Measurements from ENCODE around the gene NCF2. TPM values are rescaled to one million over a fixed set of nuclear protein-coding genes. Genes with fewer than 3 reads are reported as not detected.

The NCF2 gene
- total and polyA plus RNA-seq, 2 donors (not counting 1 experiment from before 2014, with no cell fraction given) = 0.43 to 2.6 TPM

- Histone ChIP-seq H3K4me3 (replicated peaks in 1 of 4; ENCODE audit: control extremely low read depth in 1 of 4, insufficient read depth in 1 of 4, low read depth in 3 of 4, low read length in 4 of 4) (peak overlapping the region; percentile 76 to 94 (median 84)), H3K27me3 (ENCODE audit: control insufficient read depth, insufficient read depth, low read length) (no peaks in the 10 kb centered on the region), H3K79me2 (ENCODE audit: control insufficient read depth, insufficient read depth, low read length) (peaks cover 66% of the 10 kb centered on the region), H3K9me3 (ENCODE audit: control insufficient read depth, insufficient read depth, low read depth, low read length) (no peaks in the 10 kb centered on the region), H3K36me3 (ENCODE audit: control insufficient read depth, insufficient read depth, low read length) (peaks cover 2% of the 10 kb centered on the region), H4K20me1 (ENCODE audit: control insufficient read depth, extremely low read depth, insufficient read depth, low read length) (no peaks in the 10 kb centered on the region), H2AFZ (ENCODE audit: low read length) (no peak overlapping the region), H3K4me2 (ENCODE audit: extremely low read depth, insufficient read depth, low read length) (peak overlapping the region; percentile 53), H3K9ac (ENCODE audit: insufficient read depth, low read length) (peak overlapping the region; percentile 85), H3K4me1 (ENCODE audit: control insufficient read depth, extremely low read depth, insufficient read depth, low read length) (no peaks in the 10 kb centered on the region), H3K27ac (ENCODE audit: insufficient read depth, low read length) (peak overlapping the region; percentile 89)
- TF ChIP-seq EZH2 (IDR thresholded peaks at IDR 0.05; ENCODE audit: low read length, missing control alignments) (no peak), CTCF (conservative IDR thresholded peaks at IDR 0.05 in 1 of 2, IDR thresholded peaks at IDR 0.05 in 1 of 2; ENCODE audit: low read depth in 1 of 2, low read length in 2 of 2) (no peak)
- DNase-seq (ENCODE audit: low read depth in 2 of 2) = no peak
Observed at GRCh38 chr1:183634429-183635065, 44.3 kb upstream of the NCF2 start.

- H3K4me2 ChIP-seq (ENCODE audit: extremely low read depth, insufficient read depth, low read length) = peak overlapping the region; percentile 53
- no peaks in the 10 kb centered on the region for H4K20me1 ChIP-seq (ENCODE audit: control insufficient read depth, extremely low read depth, insufficient read depth, low read length)
- TF ChIP-seq CTCF (conservative IDR thresholded peaks at IDR 0.05 in 1 of 2, IDR thresholded peaks at IDR 0.05 in 1 of 2; ENCODE audit: low read depth in 1 of 2, low read length in 2 of 2) (peak; percentile 53 to 66), EZH2 (IDR thresholded peaks at IDR 0.05; ENCODE audit: low read length, missing control alignments) (no peak)
- peaks cover 4% of the 10 kb centered on the region for H3K36me3 ChIP-seq (ENCODE audit: control insufficient read depth, insufficient read depth, low read length)
- no peak overlapping the region for H2AFZ ChIP-seq (ENCODE audit: low read length)
- H3K4me1 ChIP-seq (ENCODE audit: control insufficient read depth, extremely low read depth, insufficient read depth, low read length) = no peaks in the 10 kb centered on the region
- peak overlapping the region; percentile 89 for H3K27ac ChIP-seq (ENCODE audit: insufficient read depth, low read length)
- peaks cover 72% of the 10 kb centered on the region for H3K79me2 ChIP-seq (ENCODE audit: control insufficient read depth, insufficient read depth, low read length)
- H3K4me3 ChIP-seq (replicated peaks in 1 of 4; ENCODE audit: control extremely low read depth in 1 of 4, insufficient read depth in 1 of 4, low read depth in 3 of 4, low read length in 4 of 4) = peak overlapping the region; percentile 76 to 94 (median 84)
- peak overlapping the region; percentile 85 for H3K9ac ChIP-seq (ENCODE audit: insufficient read depth, low read length)
- H3K9me3 ChIP-seq (ENCODE audit: control insufficient read depth, insufficient read depth, low read depth, low read length) = no peaks in the 10 kb centered on the region
- peak; percentile 90 to 92 for DNase-seq (ENCODE audit: low read depth in 2 of 2)
- H3K27me3 ChIP-seq (ENCODE audit: control insufficient read depth, insufficient read depth, low read length) = no peaks in the 10 kb centered on the region
Observed at GRCh38 chr1:183633676-183634343, 43.6 kb upstream of the NCF2 start.

- Histone ChIP-seq H2AFZ (ENCODE audit: low read length) (no peak overlapping the region), H3K4me3 (replicated peaks in 1 of 4; ENCODE audit: control extremely low read depth in 1 of 4, insufficient read depth in 1 of 4, low read depth in 3 of 4, low read length in 4 of 4) (peak overlapping the region; percentile 76 to 94 (median 84)), H3K9ac (ENCODE audit: insufficient read depth, low read length) (no peak overlapping the region), H3K4me1 (ENCODE audit: control insufficient read depth, extremely low read depth, insufficient read depth, low read length) (no peaks in the 10 kb centered on the region), H3K27me3 (ENCODE audit: control insufficient read depth, insufficient read depth, low read length) (no peaks in the 10 kb centered on the region), H3K9me3 (ENCODE audit: control insufficient read depth, insufficient read depth, low read depth, low read length) (no peaks in the 10 kb centered on the region), H3K79me2 (ENCODE audit: control insufficient read depth, insufficient read depth, low read length) (peaks cover 77% of the 10 kb centered on the region), H4K20me1 (ENCODE audit: control insufficient read depth, extremely low read depth, insufficient read depth, low read length) (no peaks in the 10 kb centered on the region), H3K4me2 (ENCODE audit: extremely low read depth, insufficient read depth, low read length) (peak overlapping the region; percentile 53), H3K36me3 (ENCODE audit: control insufficient read depth, insufficient read depth, low read length) (peaks cover 4% of the 10 kb centered on the region), H3K27ac (ENCODE audit: insufficient read depth, low read length) (no peak overlapping the region)
- no peak for TF ChIP-seq CTCF (conservative IDR thresholded peaks at IDR 0.05 in 1 of 2, IDR thresholded peaks at IDR 0.05 in 1 of 2; ENCODE audit: low read depth in 1 of 2, low read length in 2 of 2)
- no peak for TF ChIP-seq EZH2 (IDR thresholded peaks at IDR 0.05; ENCODE audit: low read length, missing control alignments)
- DNase-seq (ENCODE audit: low read depth in 2 of 2) = no peak
Observed at GRCh38 chr1:183632964-183633363, 42.7 kb upstream of the NCF2 start.

All from fibroblast of lung (primary cell).